Measurements from ENCODE around the gene SIN3B.
A peak's percentile ranks its signal among the peaks of the same experiment; 100 is the strongest.

SIN3B gene

GRCh38 chr19:16889366-16889882 lies 60.2 kb downstream of the SIN3B start:
- DNase-seq (ENCODE audit: low read depth, low spot score) = no peak

DNA sequence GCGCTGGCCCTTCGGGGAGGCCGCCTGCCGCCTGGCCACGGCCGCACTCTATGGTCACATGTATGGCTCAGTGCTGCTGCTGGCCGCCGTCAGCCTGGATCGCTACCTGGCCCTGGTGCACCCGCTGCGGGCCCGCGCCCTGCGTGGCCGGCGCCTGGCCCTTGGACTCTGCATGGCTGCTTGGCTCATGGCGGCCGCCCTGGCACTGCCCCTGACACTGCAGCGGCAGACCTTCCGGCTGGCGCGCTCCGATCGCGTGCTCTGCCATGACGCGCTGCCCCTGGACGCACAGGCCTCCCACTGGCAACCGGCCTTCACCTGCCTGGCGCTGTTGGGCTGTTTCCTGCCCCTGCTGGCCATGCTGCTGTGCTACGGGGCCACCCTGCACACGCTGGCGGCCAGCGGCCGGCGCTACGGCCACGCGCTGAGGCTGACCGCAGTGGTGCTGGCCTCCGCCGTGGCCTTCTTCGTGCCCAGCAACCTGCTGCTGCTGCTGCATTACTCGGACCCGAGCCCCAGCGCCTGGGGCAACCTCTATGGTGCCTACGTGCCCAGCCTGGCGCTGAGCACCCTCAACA lies 60.8 kb downstream of the SIN3B start:
- DNase-seq (ENCODE audit: low read depth, low spot score) = no peak

GRCh38 chr19:16890461-16891184 lies 61.4 kb downstream of the SIN3B start:
- DNase-seq (ENCODE audit: low read depth, low spot score) = no peak

DNA sequence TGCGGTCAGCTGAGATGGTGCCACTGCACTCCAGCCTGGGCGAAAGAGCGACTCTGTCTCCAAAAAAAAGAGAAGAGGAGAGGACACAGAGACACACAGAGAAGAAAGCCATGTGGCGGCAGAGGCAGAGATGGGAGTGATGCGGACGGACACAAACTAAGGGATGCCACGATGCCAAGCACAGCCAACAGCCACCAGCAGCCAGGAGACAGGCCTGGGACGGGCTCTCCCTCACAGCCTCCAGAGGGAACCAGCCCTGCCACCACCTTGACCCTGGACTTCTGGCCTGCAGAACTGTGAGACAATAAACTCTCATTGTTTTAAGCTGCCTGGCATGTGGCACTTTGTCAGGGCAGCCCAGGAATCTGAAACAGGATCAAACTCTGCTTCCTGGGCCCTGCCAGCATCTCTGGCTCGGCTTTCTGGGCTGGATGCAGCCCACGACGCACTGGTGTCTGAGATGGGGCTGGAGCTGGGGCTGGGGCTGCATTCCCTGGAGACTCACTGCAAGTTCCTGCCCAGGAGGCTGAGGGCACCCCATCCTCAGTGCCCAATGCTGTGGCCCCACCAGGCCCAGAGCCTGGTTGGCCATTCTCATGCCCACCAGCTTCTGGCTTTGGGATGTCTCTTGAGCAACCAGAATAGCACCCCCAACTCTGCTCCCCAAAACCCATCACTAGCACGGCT lies 62.6 kb downstream of the SIN3B start:
- DNase-seq (ENCODE audit: low read depth, low spot score) = no peak

DNA sequence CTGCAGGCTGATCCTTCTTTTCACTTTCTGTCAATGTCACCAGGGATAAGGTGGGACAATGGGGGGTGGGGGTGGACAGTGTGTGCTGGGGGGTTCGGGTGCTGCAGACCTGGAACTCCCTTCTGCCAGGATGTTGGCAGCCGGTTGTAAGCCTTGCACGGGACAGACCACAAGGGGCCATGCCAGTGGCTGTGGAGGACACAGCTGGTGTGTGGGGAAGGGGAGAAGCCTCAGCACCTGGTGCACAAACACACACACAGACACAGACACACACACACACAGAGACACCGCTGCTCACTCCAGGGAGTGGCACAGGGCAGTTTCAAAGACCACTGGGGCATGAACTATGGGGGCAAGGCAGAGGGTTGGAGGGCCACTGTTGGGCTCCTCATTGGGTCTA lies 63.2 kb downstream of the SIN3B start:
- DNase-seq (ENCODE audit: low read depth, low spot score) = no peak

DNA sequence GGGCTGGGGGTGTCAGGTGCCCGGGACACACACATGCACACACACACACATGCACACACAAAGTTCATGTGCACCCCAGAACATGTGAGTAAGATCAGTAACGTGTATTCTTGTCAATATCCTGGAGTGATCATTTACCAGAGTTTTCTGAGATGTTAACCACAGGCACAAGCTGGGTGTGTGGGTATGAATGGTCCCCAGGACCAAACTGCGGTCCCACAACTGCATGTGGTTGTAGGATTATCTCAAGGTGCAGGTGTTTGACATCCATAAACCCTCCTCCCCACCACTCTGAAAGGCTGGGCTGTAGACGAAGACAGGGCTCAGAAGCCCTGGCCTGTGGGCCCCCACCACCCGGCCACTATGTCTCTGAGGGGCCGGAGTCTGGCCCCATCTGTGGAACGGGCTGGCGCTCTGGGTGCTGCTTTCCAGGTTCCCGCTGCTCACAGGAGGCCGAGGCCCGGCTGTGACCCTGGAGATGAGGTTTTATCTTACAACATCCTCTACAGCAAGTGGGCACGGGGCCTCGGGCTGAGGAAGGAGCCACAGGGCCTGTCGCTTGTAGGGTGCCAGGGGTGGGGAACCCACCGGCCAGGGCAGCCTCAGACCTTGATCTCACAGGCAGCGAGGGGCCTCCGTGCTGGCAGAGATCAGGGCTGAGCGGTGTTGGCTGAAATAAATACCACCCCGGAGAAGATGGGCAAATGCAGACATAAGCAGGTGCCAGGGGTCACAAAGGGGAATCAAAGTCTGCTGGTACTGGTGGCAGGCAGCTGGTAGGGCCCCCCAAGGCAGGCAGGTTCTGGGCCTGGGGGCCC lies 63.9 kb downstream of the SIN3B start:
- no peak for DNase-seq (ENCODE audit: low read depth, low spot score)

DNA sequence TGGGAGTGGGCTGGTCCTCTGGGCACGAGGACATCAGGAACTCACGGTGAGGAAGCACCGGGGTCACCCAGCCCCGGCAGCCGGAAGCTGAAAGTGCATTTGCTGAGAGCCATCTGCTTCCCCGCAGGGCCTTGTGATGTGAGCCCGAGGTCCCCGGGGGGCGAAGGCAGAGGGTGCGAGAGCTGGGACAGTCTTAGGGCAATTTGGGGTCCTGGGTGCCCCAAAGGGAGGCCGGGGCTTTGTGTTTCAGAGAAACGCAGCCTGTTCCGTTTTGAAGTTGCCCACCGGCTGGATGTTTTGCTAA lies 64.4 kb downstream of the SIN3B start:
- DNase-seq (ENCODE audit: low read depth, low spot score) = no peak

GRCh38 chr19:16894080-16894479 lies 64.9 kb downstream of the SIN3B start:
- no peak for DNase-seq (ENCODE audit: low read depth, low spot score)

DNA sequence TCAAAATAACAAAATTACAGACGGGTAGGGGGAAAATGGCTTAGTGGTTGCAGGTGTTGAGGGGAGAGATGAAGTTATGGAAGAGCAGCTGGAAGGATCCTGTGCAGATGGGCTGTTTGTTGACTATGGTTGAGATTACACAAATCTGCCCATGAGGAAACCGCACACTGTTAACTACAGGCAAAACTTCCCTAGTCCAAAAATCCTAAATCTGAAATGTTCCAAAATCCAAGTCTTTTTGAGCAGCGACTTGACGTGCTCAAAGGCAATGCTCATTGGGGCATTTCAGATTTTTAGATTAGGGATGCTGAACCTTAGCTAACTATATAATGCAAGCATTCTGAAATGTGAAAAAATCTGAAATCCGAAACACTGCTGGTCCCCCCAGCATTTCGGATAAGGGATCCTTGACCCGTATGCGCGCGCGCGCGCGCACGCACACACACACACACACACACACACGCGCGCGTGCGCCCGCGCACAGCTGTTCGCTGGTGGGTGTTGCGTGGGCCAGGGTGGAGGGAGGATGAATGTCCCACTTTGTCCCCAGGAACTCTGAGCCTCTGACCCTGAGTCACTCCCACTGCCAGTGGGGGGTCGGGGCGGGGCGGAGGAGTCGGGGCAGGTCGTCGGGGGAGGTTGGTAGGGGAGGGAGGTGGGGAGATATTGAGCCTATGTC lies 66.4 kb downstream of the SIN3B start:
- DNase-seq (ENCODE audit: low read depth, low spot score) = no peak

DNA sequence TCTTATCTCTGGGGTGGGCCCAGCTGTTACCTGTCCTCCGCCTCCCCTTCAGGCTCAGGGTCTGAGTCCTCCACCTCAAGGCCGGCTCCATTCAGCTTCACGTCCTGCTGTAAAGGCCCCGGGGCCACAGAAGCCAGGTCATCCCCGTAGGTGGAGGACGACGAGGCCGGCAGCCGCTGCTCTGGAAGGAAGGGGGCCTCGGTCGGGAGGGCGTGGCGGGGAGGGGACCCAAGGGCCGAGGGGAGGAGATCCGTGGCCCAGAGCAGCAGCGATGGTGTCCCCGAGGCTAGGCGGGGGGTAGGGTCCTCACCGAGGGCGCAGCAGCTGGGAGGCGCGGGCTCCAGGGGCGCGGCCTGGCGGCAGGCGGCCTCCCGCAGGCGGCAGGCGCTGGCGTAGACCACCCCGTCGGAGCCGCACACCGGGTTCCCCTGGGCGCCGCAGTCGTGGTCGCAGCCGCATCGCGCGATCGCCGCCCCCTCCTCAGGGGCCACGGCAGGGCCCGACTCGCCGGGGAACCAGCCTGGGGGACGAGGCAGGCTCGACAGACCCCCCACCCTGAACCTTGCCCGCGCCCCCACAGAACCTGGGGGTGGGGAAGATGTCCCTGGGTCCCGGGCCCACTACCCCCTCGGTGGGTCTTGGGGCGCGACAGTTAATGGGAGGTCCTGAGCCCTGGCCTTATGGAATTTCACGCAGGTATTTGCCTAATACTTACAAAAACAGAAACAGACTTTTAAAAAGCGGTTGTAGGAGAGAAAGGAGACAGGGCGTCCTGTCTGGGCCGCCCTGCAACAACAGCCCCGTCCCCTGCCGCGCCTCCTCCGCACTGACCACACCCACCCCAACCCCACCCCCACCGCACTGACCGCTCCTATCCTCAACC lies 67.2 kb downstream of the SIN3B start:
- DNase-seq (ENCODE audit: low read depth, low spot score) = no peak

GRCh38 chr19:16897029-16897855 lies 68.0 kb downstream of the SIN3B start:
- peak; percentile 20 for DNase-seq (ENCODE audit: low read depth, low spot score)

- DNase-seq (ENCODE audit: low read depth, low spot score) = no peak
Measured at GRCh38 chr19:16897856-16898161, 68.6 kb downstream of the SIN3B start.

GRCh38 chr19:16898361-16899015 lies 69.3 kb downstream of the SIN3B start:
- no peak for DNase-seq (ENCODE audit: low read depth, low spot score)

DNA sequence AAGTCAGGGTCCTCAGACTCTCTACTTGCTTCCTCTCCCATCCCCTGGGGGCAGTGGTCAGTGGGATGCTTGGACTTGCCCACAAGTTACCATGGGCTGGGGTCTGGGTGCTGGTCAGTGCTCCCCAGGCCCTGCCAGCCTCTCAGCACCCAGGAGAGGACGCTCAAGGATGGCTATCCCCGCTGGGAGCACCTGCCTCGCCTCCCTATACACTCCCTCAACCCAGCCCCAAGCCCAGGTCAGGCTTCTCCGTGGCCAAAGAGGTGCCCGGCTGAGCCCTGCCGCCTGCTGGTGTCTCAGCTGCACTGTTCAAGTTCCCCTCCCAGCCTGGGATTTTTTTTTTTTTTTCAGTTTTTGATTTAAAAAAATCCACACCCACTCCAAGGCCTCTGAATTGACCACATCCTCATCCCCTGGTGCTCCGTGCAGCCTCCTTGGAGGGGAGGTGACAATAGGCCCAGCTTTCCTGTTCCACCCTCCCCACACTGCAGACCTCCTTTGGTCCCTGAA lies 70.4 kb downstream of the SIN3B start:
- DNase-seq (ENCODE audit: low read depth, low spot score) = no peak

GRCh38 chr19:16901491-16902175 lies 72.4 kb downstream of the SIN3B start:
- DNase-seq (ENCODE audit: low read depth, low spot score) = no peak

DNA sequence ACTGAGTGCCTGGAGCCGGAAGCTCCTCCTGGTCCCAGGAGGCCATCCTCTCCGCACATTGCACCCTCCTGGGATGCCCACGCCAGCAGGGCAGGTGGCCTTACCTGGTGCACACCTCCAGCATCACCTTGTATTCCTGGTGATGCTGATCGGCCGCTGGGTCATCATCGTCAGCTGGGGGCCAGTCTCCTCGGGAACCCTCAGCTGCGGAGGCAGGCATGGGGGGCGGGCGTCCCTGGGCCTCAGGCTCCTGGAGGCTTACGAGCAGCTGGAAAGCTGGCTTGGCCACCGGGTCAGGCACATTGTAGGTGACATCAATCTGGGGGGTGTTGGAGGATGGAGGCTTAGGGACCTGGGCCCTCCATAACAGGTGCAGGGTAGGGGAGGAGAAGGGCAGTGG lies 73.3 kb downstream of the SIN3B start:
- DNase-seq (ENCODE audit: low read depth, low spot score) = no peak

GRCh38 chr19:16903347-16903746 lies 74.1 kb downstream of the SIN3B start:
- DNase-seq (ENCODE audit: low read depth, low spot score) = no peak

GRCh38 chr19:16904599-16904998 lies 75.4 kb downstream of the SIN3B start:
- DNase-seq (ENCODE audit: low read depth, low spot score) = no peak

GRCh38 chr19:16908759-16909158 lies 79.6 kb downstream of the SIN3B start:
- no peak for DNase-seq (ENCODE audit: low read depth, low spot score)

All from activated CD4-positive, CD25-positive, alpha-beta regulatory T cell treated with anti-CD3 and anti-CD28 coated beads, Interleukin-2, amount 50 U/mL, for 16 hours (primary cell).